Activated CD8-positive, alpha-beta T cell treated with anti-CD3 and anti-CD28 coated beads for 36 hours (primary cell): ENCODE results near the gene HELZ2. TPM values are rescaled to one million over a fixed set of nuclear protein-coding genes. Genes with fewer than 3 reads are reported as not detected.

Experiments used
- ATAC-seq: fragments of 200-7000 bp; cut with Tn5 transposase; one replicate; pipeline ENCODE4 v1.10.0; 2021; ENCODE audit warnings: mild to moderate bottlenecking, moderate library complexity
- CTCF ChIA-PET: fragments of 350-600 bp; sonication (Branson Sonifier 250); formaldehyde crosslinking; loops from one replicate; lab custom pipeline; 2021; ENCODE audit warnings: antibody characterized with exemption; lab: Charles Lee
- POLR2A ChIA-PET: fragments of 350-600 bp; sonication (Branson Sonifier 250); formaldehyde crosslinking; loops from one replicate; lab custom pipeline; 2021; ENCODE audit warnings: antibody characterized with exemption; lab: Charles Lee
- DNase-seq: peaks from one replicate; pipeline ENCODE4 v3.0.0-alpha.2; 2020
- H3K27ac Mint-ChIP-seq: one replicate; pipeline ENCODE4 v1.8.0; 2021; ENCODE audit warnings: mild to moderate bottlenecking, mixed read lengths
- H3K27me3 Mint-ChIP-seq: one replicate; pipeline ENCODE4 v1.8.0; 2021; ENCODE audit warnings: mixed read lengths
- H3K36me3 Mint-ChIP-seq: one replicate; pipeline ENCODE4 v1.8.0; 2021; ENCODE audit warnings: low read depth, mixed read lengths
- H3K4me1 Mint-ChIP-seq: one replicate; pipeline ENCODE4 v1.8.0; 2021; ENCODE audit warnings: low read depth, mixed read lengths
- H3K4me3 Mint-ChIP-seq: one replicate; pipeline ENCODE4 v1.8.0; 2021; ENCODE audit warnings: mild to moderate bottlenecking, moderate library complexity, mixed read lengths
- H3K9me3 Mint-ChIP-seq: one replicate; pipeline ENCODE4 v1.8.0; 2021; ENCODE audit warnings: mixed read lengths
- CTCF ChIP-seq: fragments of 200-600 bp; IDR thresholded peaks from one replicate; pipeline ENCODE4 v1.8.0; 2022; ENCODE audit warnings: antibody characterized with exemption, mild to moderate bottlenecking
- intact Hi-C: fragments of 100-400 bp; cut with micrococcal nuclease; formaldehyde crosslinking; loops from one replicate; pipeline ENCODE4 v1.10.0; 2022
- total RNA-seq, 2 experiments: library from RNA; stranded (reverse); gene quantifications; one replicate each; pipeline ENCODE4 v1.2.3, GENCODE V29; 2021

The HELZ2 gene
- total RNA-seq, 2 experiments from 2014 or later, result 14.3 to 17.6 TPM

GRCh38 chr20:63525185-63525584, 48.9 kb downstream of the HELZ2 start:
- TF ChIP-seq CTCF, result no peak
- intact Hi-C loops, result no loop called here
- DNase-seq (no peak), ATAC-seq (no peak)
- H3K9me3 Mint-ChIP-seq, result peaks cover 6% of the 10 kb centered on the region
- ChIA-PET POLR2A (no interaction called here), CTCF (interaction anchor here (1.4 kb wide), 1 partner anchor 28 kb away, joined by 3 read pairs; no protein-coding TSS in a partner anchor)
- no peak overlapping the region for H3K27ac Mint-ChIP-seq
- peaks cover 30% of the 10 kb centered on the region for H3K36me3 Mint-ChIP-seq
- H3K4me3 Mint-ChIP-seq, result no peak overlapping the region
- H3K27me3 Mint-ChIP-seq, result no peaks in the 10 kb centered on the region
- peaks cover 14% of the 10 kb centered on the region for H3K4me1 Mint-ChIP-seq

Other genes with a start within 250 kb of the HELZ2 start
- not detected for gene CHRNA4, start 212.9 kb downstream of the HELZ2 start, total RNA-seq
- not detected for gene KCNQ2, start 101.6 kb downstream of the HELZ2 start, total RNA-seq
- 1 to 10 TPM; 1.4 to 2.2 TPM for gene EEF1A2, start 75.2 kb downstream of the HELZ2 start, total RNA-seq
- 100 to 1,000 TPM; 193 to 226 TPM for gene PPDPF, start 53.5 kb downstream of the HELZ2 start, total RNA-seq
- under 1 TPM in 1 of 2 experiments, not detected in 1; 0.18 TPM for gene PTK6, start 36.9 kb downstream of the HELZ2 start, total RNA-seq
- not detected for gene SRMS, start 26.5 kb downstream of the HELZ2 start, total RNA-seq
- under 1 TPM; 0.23 to 0.27 TPM for gene FNDC11, start 20.1 kb downstream of the HELZ2 start, total RNA-seq
- gene GMEB2, start 52.9 kb upstream of the HELZ2 start, total RNA-seq, result 10 to 100 TPM; 16.2 to 16.3 TPM
- 10 to 100 TPM; 17.8 to 18.4 TPM for gene STMN3, start 79.2 kb upstream of the HELZ2 start, total RNA-seq
- gene RTEL1, start 84.1 kb upstream of the HELZ2 start, total RNA-seq, result 10 to 100 TPM; 37.4 to 39.1 TPM
- not detected for gene TNFRSF6B, start 122.4 kb upstream of the HELZ2 start, total RNA-seq
- 10 to 100 TPM; 41.7 to 44.2 TPM for gene ARFRP1, start 133.7 kb upstream of the HELZ2 start, total RNA-seq
- 10 to 100 TPM; 22.4 to 22.5 TPM for gene ZGPAT, start 133.8 kb upstream of the HELZ2 start, total RNA-seq
- 10 to 100 TPM; 15.5 to 16.8 TPM for gene LIME1, start 162.4 kb upstream of the HELZ2 start, total RNA-seq
- gene SLC2A4RG, start 165.5 kb upstream of the HELZ2 start, total RNA-seq, result 10 to 100 TPM; 38.5 to 39.8 TPM